Neuron (in vitro differentiated cells): ENCODE measurements around the gene ZSCAN23.
"Not testable (repeated sequence)": the region's sequence is repeated elsewhere in the genome, so short reads cannot be mapped to it uniquely, and the experiment has no call there.

Experiments
- H2AFZ ChIP-seq: one replicate; pipeline ENCODE4 v1.6.1; 2013; ENCODE audit warnings: low read depth, mild to moderate bottlenecking, inconsistent platforms, low read length, moderate library complexity
- H3K27me3 ChIP-seq: one replicate; pipeline ENCODE4 v1.6.1; 2013; ENCODE audit warnings: low read length; ENCODE audit not compliant: insufficient read depth
- H3K36me3 ChIP-seq: one replicate; pipeline ENCODE4 v1.6.1; 2013; ENCODE audit warnings: low read length; ENCODE audit not compliant: insufficient read depth
- H3K4me1 ChIP-seq: one replicate; pipeline ENCODE4 v1.6.1; 2013; ENCODE audit warnings: low read length; ENCODE audit not compliant: insufficient read depth
- H3K4me3 ChIP-seq: 2 replicates; pipeline ENCODE4 v1.5.1; 2013; ENCODE audit warnings: mild to moderate bottlenecking, low read length, moderate library complexity
- H3K9me3 ChIP-seq: one replicate; pipeline ENCODE4 v1.6.1; 2013; ENCODE audit warnings: low read length

The ZSCAN23 gene

GRCh38 chr6:28469153-28469745, 26.0 kb upstream of the ZSCAN23 start:
- H3K4me3 ChIP-seq, H3K9me3 ChIP-seq, H3K36me3 ChIP-seq, H3K27me3 ChIP-seq, H3K4me1 ChIP-seq, H2AFZ ChIP-seq: not testable (repeated sequence)

DNA sequence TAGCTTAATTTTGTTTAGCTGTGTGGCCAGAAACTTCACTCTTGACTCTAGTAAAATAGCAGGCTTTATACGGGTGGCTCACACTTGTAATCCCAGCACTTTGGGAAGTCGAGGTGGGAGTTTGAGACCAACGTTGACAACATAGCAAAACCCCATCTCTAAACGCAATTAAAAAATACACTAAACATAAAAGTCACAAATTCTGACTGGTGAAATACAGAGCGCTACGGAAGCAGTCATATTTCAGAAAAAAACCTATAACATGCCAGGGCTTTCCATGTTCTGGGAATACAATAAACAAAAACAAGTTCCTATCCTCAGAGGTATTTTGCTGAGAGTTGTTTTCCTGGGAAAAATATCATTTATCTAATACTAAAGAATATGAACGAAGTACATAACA, 24.8 kb upstream of the ZSCAN23 start:
- Histone ChIP-seq H3K36me3 (no peaks in the 10 kb centered on the region), H3K4me1 (no peaks in the 10 kb centered on the region), H3K4me3 (no peak overlapping the region), H2AFZ (no peak overlapping the region), H3K27me3 (no peaks in the 10 kb centered on the region), H3K9me3 (no peaks in the 10 kb centered on the region)

DNA sequence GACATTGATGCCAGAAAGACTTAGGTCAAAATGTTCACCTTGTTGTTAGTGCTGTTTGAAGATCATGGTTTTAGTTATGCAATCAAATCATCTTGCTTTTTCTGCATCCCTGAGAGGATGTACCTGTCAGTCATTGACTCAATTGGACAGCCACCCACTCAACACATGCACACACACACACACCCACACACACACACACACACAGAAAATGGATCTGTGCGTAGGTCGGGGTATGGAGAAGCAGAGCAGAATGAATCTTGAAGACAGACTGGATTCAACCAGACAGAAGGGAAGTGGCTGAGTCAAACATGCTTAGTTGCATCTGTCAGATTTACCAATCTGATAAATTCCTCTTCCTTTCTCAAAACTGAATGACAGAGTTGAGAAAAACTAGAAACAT, 19.1 kb upstream of the ZSCAN23 start:
- Histone ChIP-seq H3K9me3 (no peaks in the 10 kb centered on the region), H3K36me3 (no peaks in the 10 kb centered on the region), H3K27me3 (no peaks in the 10 kb centered on the region), H3K4me3 (no peak overlapping the region), H2AFZ (no peak overlapping the region), H3K4me1 (no peaks in the 10 kb centered on the region)

DNA sequence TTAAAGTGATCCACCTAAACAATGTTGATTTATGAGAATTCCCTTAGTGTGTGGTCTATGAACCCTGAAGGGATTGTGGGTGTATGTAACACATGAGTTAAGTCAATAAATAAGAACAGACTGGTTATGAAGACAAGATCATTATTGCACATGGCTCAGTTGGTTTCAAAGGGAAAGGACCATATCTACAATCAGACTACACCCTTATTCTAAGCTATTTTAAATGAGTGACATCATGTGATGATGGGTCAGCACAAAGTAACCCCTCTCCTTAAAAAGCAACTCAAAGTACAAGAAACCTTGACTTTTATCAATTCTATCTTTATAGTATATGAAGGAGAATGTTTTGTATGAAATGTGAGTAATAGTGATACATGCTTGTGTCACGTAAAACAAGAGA, 15.3 kb upstream of the ZSCAN23 start:
- H2AFZ ChIP-seq = no peak overlapping the region
- H3K4me1 ChIP-seq = no peaks in the 10 kb centered on the region
- H3K9me3 ChIP-seq = no peaks in the 10 kb centered on the region
- H3K4me3 ChIP-seq = no peak overlapping the region
- H3K36me3 ChIP-seq = no peaks in the 10 kb centered on the region
- H3K27me3 ChIP-seq = no peaks in the 10 kb centered on the region

DNA sequence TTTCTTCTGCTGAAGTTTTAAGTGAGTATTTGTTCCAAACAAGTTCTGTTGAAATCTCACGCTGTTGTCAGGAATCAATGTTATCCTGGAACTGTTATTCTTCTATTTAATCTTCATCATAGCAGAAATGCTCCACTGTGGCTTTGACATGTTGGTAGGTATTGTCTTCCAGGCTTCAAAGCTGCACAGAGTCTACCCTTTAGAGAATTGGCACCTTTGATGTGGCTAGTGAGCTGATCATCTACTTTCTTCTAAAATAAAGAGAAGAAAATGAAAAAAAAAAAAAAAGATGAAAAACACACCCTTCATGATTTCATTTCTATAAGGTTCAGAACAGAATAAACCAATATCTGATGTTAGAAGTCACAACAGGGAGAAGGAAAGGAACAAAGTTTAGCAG, 5.8 kb upstream of the ZSCAN23 start:
- no peaks in the 10 kb centered on the region for H3K27me3 ChIP-seq
- H3K36me3 ChIP-seq = no peaks in the 10 kb centered on the region
- H3K9me3 ChIP-seq = no peaks in the 10 kb centered on the region
- H3K4me1 ChIP-seq = no peaks in the 10 kb centered on the region
- H2AFZ ChIP-seq = no peak overlapping the region
- no peak overlapping the region for H3K4me3 ChIP-seq

DNA sequence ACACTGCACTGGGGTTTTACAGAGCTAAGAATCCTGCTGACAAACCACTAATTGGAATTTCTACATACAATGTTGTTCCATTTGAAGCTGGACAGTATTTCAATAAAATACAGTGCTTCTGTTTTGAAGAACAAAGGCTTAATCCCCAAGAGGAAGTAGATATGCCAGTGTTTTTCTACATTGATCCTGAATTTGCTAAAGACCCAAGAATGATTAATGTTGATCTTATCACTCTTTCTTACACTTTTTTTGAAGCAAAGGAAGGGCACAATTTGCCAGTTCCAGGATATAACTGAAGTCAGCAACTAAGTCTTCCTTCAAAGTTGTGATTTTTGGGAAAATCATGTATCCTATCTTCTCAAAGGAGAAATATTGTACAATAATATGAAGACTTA, 4.2 kb upstream of the ZSCAN23 start:
- H3K27me3 ChIP-seq, H3K9me3 ChIP-seq, H3K36me3 ChIP-seq, H3K4me1 ChIP-seq: not testable (repeated sequence)
- Histone ChIP-seq H3K4me3 (peak overlapping the region; percentile 38), H2AFZ (peak overlapping the region; percentile 68)

GRCh38 chr6:28446818-28447511, 3.7 kb upstream of the ZSCAN23 start:
- Histone ChIP-seq H3K9me3 (no peaks in the 10 kb centered on the region), H3K4me1 (peaks cover 6% of the 10 kb centered on the region), H3K36me3 (no peaks in the 10 kb centered on the region), H3K4me3 (peak overlapping the region; percentile 38), H2AFZ (peak overlapping the region; percentile 68), H3K27me3 (no peaks in the 10 kb centered on the region)

DNA sequence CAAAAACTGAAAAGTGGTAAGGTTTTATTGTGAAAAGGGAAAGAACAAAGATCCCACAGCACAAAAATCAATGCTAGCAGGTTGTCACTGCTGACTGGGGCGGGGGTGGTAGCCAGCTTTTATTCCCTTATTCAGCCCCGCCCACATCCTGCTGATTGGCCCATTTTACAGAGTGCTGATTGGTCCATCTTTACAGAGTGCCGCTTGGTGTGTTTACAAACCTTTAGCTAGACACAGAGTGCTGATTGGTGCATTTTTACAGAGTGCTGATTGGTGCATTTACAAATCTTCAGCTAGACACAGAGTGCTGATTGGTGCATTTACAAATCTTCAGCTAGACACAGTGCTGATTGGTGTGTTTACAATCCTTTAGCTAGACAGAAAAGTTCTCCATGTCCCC, 1.5 kb upstream of the ZSCAN23 start:
- H3K4me3 ChIP-seq, H3K4me1 ChIP-seq, H3K9me3 ChIP-seq, H2AFZ ChIP-seq, H3K27me3 ChIP-seq, H3K36me3 ChIP-seq: not testable (repeated sequence)

DNA sequence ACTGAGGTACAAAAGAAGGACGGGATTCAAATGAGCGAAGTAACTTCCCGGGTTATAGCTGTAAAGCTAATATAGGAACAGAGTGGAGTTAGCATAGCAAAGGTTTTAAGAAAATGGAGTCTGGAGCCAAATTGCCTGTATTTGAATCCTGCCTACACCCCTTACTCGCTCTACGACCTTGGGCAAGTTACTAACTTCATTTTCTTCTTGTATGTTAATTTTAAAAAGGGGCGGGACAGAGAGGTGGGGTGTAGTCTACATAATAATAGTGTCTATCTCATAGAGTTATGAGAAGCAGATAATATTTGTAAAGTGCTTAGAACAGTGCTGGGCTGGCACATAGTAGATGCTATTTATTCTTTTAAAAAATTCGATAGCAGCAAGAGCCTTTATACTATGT, 705 bp downstream of the ZSCAN23 start:
- Histone ChIP-seq H3K4me1 (peaks cover 7% of the 10 kb centered on the region), H3K36me3 (peaks cover 3% of the 10 kb centered on the region), H3K27me3 (no peaks in the 10 kb centered on the region), H2AFZ (peak overlapping the region; percentile 35), H3K9me3 (no peaks in the 10 kb centered on the region), H3K4me3 (peak overlapping the region; percentile 98)

- H2AFZ ChIP-seq = no peak overlapping the region
- H3K36me3 ChIP-seq = peaks cover 28% of the 10 kb centered on the region
- H3K9me3 ChIP-seq = no peaks in the 10 kb centered on the region
- no peak overlapping the region for H3K4me3 ChIP-seq
- no peaks in the 10 kb centered on the region for H3K27me3 ChIP-seq
- no peaks in the 10 kb centered on the region for H3K4me1 ChIP-seq
Observed at GRCh38 chr6:28436404-28436803, 6.9 kb downstream of the ZSCAN23 start.

GRCh38 chr6:28433119-28433518, 10.2 kb downstream of the ZSCAN23 start:
- Histone ChIP-seq H2AFZ (no peak overlapping the region), H3K4me1 (no peaks in the 10 kb centered on the region), H3K9me3 (peaks cover 4% of the 10 kb centered on the region), H3K4me3 (no peak overlapping the region), H3K36me3 (peaks cover 38% of the 10 kb centered on the region), H3K27me3 (no peaks in the 10 kb centered on the region)

GRCh38 chr6:28429781-28430180, 13.5 kb downstream of the ZSCAN23 start:
- Histone ChIP-seq H3K4me1 (no peaks in the 10 kb centered on the region), H2AFZ (no peak overlapping the region), H3K36me3 (peaks cover 46% of the 10 kb centered on the region)

GRCh38 chr6:28425944-28426541, 17.2 kb downstream of the ZSCAN23 start:
- Histone ChIP-seq H3K27me3 (no peaks in the 10 kb centered on the region), H3K36me3 (peaks cover 60% of the 10 kb centered on the region), H3K9me3 (peaks cover 20% of the 10 kb centered on the region), H3K4me1 (no peaks in the 10 kb centered on the region), H2AFZ (no peak overlapping the region), H3K4me3 (no peak overlapping the region)

More at GRCh38 chr6:28429781-28430180, 13.5 kb downstream of the ZSCAN23 start:
- Histone ChIP-seq H3K27me3 (no peaks in the 10 kb centered on the region), H3K4me3 (no peak overlapping the region), H3K9me3 (peaks cover 20% of the 10 kb centered on the region)
